SK-N-DZ (cell line): ENCODE measurements around the gene HNRNPH1.

Source experiments
- DNase-seq: peaks from one replicate; pipeline ENCODE4 v3.0.0-alpha.2; 2015; ENCODE audit warnings: low spot score

The HNRNPH1 gene

DNA sequence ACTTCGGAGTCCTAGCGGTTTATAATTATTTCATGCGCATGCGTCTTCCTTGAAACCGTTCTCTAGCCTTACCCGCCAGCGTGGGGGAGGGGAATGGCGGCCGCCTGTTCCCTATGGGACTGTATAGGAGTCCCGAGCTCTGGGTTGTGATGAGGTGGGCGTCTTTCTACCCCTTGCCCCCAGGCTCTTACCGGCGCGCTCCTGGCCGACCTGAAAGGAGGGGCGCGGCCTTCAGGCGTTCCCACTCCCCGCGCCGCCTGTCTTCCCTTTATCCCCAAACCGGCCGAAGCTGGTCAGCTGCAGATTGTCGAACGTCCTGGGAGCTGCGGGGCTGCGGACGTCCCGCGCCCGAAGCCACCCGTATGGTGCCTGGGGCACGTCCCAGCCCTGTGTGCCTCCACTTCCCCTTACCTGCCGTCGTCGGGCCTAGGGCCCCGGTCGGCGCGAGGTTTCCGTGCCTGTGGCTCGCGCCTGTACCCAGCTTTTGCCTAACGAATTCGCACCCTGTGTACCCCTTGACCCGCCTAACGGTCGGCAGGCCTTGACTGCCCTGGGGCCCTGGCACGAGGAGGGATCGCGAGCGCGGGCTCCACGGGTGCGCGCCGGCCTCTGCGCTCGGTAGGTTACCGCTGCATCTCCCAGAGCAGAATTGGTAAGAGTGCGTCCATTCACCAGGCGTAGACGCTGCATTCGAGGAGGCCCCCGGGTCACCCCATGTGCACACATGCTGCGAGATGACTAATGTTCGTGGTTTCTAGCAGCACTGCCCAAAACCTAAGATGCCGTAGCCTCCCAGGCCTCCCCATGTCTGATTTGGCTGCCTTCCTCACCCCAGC is 653 bp upstream of the HNRNPH1 start:
- peak; percentile 39 for DNase-seq

DNA sequence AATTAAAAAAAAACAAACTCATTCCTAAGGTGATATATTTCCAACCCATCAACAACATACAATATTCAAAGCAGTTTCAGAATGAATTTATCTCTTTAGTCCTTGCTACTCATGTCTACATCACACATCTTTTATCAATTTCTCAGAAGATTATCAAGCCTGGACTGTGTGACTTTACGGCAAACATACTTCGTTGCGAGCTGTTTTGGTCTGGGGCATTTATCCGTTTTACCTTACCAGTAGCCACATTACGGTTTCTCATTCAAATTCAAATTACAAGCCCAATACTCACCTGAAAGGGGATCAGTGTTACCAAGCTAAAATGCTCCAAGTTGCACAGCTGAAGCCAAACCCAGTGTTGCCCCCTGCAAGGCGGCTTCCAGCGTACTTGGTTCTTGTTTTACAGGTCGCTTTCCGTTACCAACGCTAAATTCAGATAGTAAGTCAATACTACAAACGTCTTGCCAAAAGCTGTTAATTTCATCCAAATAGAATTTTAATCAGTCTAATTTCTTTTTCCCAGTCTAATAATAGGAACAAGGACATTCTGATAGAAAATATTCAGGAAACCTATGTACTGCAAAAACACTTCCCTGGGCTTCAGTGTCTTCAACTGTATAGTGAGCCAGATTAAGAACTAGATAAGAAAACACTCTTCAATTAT is 1.8 kb downstream of the HNRNPH1 start:
- DNase-seq: no peak

DNA sequence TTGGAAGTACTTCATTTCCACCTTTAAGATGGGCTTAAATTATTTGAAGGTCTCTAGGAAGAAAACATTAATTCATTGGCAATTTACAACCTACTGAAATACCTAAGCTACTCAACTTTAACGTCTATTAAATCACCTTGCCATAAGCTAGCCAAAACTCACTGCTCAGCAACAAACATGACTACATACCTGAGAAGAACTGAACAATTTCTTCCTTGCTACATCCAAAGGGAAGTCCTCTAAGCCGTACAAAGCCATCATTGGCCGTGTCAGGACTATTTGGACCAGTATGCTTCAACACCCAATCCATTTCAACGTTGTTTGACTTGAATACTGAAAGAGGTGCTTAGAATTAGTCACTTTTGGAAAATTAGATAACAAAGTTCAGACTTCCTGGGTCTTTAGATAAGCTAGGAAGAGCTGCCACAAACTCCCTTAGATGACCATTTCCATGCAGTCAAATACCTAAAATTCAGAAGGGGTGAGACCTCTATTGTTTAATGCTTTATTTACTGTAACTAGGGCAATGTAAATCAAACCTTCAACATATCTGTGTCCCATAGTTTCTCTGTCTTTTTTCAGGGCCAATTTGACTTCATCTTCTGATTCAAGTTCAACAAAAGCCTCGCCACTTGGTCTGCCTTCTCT is 2.6 kb downstream of the HNRNPH1 start:
- no peak for DNase-seq

DNA sequence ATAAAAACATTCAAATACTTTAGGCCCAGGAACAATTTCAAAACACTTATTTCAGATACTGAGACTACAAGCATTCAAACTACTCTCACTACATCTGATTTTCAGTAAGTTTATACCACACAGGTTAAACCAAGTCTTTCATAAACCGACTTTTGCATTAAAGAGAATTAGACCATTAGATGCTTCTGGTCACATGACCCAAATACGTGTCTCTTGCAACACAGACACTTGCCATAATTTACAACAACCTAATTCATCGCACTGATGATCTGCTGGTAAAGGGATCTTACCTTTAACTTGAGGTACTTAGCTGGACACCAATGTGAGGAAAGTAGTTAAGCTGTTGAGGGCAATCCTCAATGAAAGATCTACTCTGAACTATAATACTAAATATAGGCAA is 3.2 kb downstream of the HNRNPH1 start:
- DNase-seq: no peak

DNA sequence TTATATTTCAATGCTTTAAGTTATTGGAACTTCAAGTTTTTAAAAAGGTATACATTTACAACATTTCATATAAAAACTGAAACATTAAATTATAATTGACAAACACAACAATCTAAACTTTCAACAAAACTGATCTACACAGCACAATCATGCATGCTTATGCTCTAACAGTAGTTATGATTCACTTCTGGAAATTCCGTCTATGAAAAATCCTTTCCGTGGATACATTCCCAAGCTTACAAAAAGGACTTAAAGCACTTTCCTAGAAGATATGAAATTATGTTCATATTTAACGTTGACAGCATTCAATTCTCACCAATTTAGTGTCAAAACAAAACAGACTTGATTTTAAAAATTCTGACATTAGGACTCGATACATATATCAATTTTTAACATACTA is 3.7 kb downstream of the HNRNPH1 start:
- DNase-seq: no peak

DNA sequence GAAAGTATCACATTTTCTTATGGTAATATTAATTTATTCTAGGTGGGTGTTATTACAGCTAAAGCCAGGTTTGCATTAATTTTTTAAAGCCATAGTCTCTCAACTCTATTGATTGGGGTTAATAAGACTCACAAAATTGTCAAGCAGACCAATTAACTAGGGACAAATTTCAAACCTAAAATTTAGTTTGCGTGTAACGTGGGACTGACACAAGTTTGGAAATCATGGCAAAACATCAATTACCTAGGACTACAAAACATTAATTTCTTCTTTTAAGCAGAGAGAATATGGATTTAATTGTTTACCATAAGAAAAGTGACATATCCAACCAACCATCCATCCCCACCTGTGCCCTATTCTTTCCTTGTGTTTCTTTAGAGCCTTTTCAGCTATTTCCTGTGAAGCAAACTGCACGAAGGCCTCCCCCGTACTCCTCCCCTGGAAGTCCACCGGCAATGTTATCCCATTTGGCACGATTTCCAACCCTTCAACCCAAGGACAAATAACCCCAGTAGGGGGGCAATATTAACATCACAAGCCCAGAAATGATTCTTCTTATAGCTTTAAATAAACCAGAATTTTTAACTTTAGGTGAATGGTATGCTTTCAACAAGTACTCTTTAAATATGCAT is 4.4 kb downstream of the HNRNPH1 start:
- DNase-seq: no peak

DNA sequence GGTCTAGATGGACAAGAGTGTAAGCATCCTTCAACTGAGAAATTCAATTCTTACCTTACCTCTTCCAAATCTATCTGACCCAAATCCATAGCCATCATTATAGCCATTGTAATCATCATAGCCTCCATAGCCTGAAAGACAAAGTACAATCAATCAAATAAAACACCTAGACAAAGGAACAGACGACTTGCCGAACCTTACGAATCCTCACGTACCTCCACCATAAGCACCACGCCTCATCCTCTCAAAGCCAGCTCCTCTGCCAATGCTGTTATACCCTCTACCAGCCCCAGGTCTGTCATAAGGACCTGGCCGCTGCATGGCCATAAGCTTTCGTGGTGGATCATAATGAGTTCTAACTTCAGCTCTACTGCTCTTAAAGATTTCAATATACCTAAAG is 5.5 kb downstream of the HNRNPH1 start:
- no peak for DNase-seq

DNA sequence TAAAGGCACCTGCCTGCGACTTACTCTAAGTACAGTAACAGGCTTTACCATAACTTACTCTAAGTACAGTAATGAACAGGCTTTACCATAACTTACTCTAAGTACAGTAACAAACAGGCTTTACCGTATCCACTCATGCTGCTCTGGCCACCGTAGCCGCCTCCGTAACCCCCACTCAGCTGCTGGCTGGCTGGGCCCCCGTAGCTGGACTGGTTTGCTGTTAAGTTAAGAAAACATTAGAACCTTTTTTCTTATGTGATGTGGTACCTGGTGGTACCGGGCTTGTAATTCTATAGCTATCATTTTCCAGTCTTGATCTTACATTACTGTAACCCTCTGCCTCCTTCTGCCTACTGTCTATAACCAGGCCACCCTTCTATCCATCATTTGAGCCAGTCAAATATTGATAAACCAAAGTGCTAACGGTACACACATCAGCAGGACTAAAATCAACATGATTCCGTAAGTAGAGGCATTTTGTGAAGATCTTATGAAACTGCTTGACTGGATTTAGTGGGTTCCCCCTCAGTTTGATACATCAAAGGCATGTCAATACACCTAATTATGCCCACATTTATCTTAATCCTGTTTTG is 7.4 kb downstream of the HNRNPH1 start:
- no peak for DNase-seq

DNA sequence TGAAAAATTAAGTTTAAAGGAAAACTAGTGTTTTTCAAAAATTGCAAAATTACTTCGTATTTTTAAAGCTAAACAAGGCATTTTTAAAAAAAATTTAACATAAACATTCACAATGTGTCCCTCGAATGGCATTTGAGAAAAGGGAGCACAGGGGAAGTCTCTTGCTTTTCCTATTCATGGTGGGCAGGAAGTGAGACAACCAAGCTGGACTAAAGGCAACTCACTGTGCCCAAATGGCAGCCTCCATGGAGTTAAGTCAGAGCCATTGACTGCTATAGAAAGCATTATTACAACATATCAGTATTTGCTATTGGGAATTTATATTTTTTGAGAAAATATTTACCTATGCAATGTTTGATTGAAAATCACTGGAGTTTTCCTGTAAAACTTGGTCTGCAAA is 8.3 kb downstream of the HNRNPH1 start:
- DNase-seq: no peak

DNA sequence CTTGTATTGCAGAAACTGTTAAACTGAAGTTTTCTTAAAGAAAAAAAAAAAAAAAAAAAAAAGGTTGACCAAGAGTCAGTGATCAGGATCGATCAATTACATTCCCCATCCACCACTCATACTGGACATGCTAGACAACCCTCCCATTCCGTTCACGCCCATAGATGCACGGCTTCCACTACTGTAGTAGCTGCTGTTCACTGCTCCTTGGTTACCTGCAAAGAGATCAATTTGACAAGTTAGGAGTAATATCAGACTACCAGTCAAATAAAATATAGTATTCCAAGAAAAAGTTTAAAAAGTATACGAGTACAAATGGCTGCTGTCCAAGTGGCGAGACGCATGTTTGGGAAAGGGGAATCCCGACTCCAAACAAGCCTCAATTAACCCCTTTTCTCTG is 8.7 kb downstream of the HNRNPH1 start:
- DNase-seq: no peak

DNA sequence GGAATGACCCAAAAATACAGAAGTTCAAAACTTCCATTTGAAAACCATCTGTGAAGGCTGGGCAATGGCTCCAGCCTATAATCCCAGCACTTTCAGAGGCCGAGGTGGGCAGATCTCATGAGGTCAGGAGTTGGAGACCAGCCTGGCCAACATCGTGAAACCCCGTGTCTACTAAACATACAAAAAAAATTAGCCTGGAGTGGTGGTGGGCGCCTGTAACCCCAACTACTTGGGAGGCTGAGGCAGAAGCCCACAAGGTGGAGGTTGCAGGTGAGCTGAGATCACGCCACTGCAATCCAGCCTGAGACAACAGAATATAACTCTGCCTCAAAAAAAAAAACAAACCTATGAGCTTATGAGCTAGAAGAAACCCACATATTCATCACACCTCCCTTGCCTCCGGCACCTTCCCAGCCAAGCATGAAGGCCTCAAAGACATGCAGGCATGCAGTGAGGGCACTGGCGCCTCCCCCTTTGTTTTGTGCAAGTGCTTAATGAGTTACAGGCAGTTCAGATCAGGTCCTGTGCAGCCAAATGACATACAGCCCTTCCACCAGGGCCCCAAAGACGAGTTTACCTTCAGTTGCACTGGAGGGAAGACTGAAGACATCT is 9.9 kb downstream of the HNRNPH1 start:
- no peak for DNase-seq

DNA sequence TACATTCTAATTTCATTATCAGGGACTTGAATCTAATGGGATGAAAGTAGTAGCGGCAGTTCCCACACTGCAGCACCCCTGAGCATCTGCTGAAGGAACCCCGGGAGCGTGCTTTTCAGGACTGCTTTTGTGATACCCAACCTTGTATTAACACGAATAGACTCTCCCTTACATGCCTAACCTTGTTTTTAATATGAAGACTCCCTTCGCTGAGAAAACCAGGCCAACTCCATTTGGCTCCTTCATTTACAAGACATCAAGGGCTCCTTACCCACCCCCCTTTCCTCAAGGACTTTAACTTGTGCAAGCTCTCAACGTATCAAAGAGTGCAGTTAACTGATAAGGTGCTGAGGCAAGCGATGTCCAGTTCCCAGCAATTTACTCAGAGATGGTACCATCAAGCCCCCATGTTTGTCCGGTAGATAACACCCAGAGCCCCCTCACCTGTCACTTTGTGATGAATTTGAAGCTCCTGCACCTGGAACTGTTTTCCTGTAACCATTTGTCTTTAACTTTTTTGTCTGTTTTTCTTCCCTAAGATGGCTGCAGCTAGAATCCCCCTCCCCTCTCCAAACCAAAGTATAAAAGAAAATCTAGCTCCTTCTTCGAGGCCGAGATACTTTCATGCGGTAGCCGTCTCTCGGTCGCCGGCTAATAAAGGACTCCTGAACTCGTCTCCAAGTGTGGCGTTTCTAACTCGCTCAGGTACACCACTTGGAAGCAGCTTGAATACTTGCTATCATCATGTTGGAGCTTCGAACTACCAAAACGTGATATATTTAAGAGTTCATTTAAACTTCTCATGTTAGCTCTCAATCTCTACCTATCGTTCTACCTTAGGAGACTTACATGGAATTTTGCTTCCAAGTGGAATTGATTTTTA is 10.7 kb downstream of the HNRNPH1 start:
- peak; percentile 43 for DNase-seq

DNA sequence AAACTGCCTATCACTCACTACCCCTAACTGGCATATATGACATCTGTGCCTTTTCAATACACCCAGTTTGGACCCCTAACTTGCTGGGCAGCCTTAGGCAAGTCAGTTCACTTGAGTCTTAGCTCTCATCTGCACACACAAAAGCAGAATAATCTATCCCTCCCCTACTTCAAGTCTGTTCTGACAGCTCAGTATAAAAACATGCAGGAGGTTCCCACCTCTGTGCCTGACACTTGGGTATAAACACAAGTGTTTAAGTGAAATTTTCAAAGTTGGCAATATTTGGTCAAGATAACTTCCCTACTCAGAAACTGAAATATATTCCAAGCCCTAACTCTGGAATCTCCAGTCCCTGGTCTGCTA is 12.6 kb downstream of the HNRNPH1 start:
- DNase-seq: no peak

DNA sequence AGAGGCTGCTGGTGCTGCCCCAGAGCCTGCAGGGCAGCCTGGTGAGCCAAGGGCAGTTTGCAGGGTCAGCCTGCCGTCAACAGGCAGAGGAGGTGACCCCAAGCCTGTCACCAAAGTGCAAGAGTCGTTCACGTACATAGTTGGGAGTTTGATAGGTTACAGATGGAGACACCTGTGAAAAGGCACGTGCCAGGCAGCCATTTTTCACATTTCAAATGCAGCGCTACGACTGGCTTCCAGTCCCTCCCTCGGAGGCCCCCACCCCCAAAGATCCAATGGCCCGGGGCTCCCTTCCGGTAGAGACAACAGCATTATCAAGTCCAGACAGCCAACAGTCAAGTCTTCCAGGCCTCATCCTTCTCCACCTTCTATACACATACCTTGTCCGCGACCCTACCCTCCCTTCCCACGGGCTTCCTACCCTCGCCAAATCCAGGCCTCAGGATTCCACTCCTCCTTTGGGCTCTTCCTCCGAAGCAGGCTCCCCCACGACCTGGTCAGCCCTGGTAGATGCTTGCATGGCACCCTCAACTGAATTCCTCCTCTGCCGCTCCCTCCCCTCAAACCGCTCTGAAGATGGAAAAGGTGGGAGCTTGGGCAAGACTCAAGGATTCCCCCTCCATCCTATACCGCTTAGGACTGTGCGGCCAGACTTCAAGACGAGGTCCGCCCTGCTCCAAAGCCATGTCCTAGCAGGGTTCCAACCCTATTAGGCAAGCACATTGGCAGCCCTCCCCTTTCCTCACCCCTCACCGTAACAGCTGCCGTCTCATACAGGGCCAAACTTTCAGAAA is 13.2 kb downstream of the HNRNPH1 start:
- DNase-seq: no peak

DNA sequence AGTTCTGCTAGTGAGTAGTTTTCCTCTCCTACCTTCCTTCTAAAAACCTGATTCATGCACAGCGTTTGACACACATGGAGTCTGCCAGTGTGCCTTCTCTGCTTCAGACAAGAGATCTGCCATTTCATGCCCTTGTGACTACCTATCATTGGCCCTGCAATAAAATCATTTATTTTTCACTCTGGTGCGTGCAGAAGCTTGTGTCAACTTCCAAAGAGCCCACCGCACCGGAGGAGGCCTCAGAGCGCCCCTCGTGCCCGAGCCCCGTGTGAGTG is 13.7 kb downstream of the HNRNPH1 start:
- DNase-seq: no peak

DNA sequence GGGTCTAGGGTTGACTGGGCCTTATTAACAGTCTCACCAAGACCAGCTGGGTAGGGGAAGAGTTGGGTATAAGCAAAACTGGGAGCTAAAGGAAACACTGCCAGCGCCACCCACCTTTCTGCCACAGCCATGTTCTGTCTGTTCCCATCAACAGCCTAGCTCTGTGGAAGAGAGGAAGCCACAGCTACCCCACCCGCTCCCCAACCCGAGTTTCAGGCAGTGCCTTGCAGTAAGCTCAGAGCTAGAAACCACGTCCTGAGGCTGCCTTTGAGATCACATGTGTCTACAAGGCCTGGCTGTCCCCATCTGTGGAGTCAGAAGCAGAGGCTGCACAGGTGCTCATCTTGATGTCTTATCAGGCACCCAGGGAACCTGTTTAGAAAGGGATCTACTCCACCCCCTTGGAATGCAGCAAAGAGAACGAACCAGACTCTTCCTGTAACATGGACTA is 15.3 kb downstream of the HNRNPH1 start:
- DNase-seq: no peak

DNA sequence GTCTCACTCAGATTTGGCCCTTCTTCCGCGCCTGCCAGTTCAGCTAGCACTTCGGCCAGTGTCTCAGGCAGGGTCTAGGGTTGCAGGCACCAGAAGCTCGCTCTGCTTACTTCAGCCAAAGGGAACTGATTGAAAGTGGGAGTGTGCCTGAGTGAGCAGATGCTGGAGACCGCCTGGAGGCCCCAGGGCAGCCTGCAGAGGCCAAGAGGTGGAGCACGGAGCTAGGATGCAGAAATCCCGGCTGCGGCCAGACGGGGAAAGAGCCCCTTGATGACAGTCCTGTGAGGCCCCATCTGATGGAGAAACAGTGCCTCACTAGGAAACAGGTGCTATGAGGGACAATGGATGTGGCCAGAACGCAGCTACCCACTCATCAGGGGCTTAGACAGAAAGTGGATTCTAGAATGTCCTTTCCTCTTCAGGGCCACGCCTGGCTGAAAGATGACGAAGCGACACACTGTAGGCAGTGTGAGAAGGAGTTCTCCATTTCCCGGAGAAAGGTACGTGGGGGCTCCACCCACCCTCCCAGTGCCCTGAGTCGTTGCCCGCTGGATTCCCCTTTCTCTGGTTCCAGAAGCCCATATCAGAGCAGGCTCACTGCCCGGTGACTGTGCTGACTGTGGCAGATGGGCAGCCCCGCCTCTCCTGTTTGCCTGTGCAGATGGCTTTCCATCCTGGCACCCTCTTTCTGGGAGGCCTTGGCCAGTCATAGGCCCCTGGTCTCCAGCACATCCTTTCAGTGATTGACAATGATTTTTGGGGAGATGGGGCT is 16.1 kb downstream of the HNRNPH1 start:
- no peak for DNase-seq

DNA sequence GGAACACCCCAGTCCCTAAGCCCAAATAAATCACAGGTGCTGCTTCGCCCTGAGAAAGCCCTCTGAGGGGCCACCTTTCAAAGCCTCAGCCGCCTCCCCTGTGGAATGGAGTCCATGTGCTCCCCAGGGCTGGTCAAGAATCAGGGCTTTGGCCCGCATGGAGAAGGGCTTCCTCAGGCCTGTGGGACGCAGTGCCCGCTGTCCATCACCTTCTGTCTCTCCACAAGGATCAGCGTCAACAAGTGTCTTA is 16.6 kb downstream of the HNRNPH1 start:
- DNase-seq: no peak
